Stimulated activated CD8-positive, alpha-beta memory T cell treated with anti-CD3 and anti-CD28 coated beads, Interleukin-12 subunit alpha, Interleukin-12 subunit beta, amount 100 ng/mL, for 24 hours (primary cell): ENCODE data around the gene LTBP4.
"Not testable (repeated sequence)": the region's sequence is repeated elsewhere in the genome, so short reads cannot be mapped to it uniquely, and the experiment has no call there.

ENCODE experiments used
- DNase-seq: peaks from one replicate; pipeline ENCODE4 v3.0.0-alpha.2; 2020; ENCODE audit errors: extremely low read depth

The LTBP4 gene

GRCh38 chr19:40627486-40628279 lies 26.5 kb downstream of the LTBP4 start:
- DNase-seq: no peak

GRCh38 chr19:40629346-40629745 lies 28.2 kb downstream of the LTBP4 start:
- no peak for DNase-seq

- DNase-seq: no peak
Observed at GRCh38 chr19:40630571-40631160, 29.5 kb downstream of the LTBP4 start.

- no peak for DNase-seq
Observed at GRCh38 chr19:40632311-40633036, 31.3 kb downstream of the LTBP4 start.

- no peak for DNase-seq
Observed at GRCh38 chr19:40633207-40633606, 32.0 kb downstream of the LTBP4 start.

GRCh38 chr19:40638327-40638726 lies 37.2 kb downstream of the LTBP4 start:
- no peak for DNase-seq

GRCh38 chr19:40639638-40639982 lies 38.4 kb downstream of the LTBP4 start:
- no peak for DNase-seq

- DNase-seq: no peak
Observed at GRCh38 chr19:40640744-40641143, 39.6 kb downstream of the LTBP4 start.

GRCh38 chr19:40641281-40641680 lies 40.1 kb downstream of the LTBP4 start:
- DNase-seq: no peak

GRCh38 chr19:40642051-40642706 lies 41.0 kb downstream of the LTBP4 start:
- no peak for DNase-seq

- no peak for DNase-seq
Observed at GRCh38 chr19:40642757-40643305, 41.7 kb downstream of the LTBP4 start.

GRCh38 chr19:40646743-40647254 lies 45.6 kb downstream of the LTBP4 start:
- no peak for DNase-seq

GRCh38 chr19:40649903-40650675 lies 48.9 kb downstream of the LTBP4 start:
- DNase-seq: not testable (repeated sequence)

GRCh38 chr19:40650749-40651305 lies 49.7 kb downstream of the LTBP4 start:
- no peak for DNase-seq

GRCh38 chr19:40652303-40652702 lies 51.1 kb downstream of the LTBP4 start:
- not testable (repeated sequence) for DNase-seq

GRCh38 chr19:40655684-40656083 lies 54.5 kb downstream of the LTBP4 start:
- DNase-seq: not testable (repeated sequence)

- no peak for DNase-seq
Observed at GRCh38 chr19:40658031-40658430, 56.9 kb downstream of the LTBP4 start.

GRCh38 chr19:40659116-40659515 lies 57.9 kb downstream of the LTBP4 start:
- no peak for DNase-seq

GRCh38 chr19:40659566-40659965 lies 58.4 kb downstream of the LTBP4 start:
- DNase-seq: no peak

- no peak for DNase-seq
Observed at GRCh38 chr19:40661616-40662015, 60.4 kb downstream of the LTBP4 start.
